Stomach (tissue), 4 donors: Measurements from ENCODE around the gene MCOLN1.

Source experiments
- POLR2AphosphoS5 ChIP-seq, 3 donors: sonication (generic); formaldehyde crosslinking; IDR thresholded peaks; one replicate each; pipeline ENCODE4 v1.6.1; 2016; ENCODE audit warnings: antibody characterized with exemption in 3 of 3
- TF ChIP-seq, protein P1 (sequence below), 7 experiments: fragments of 450-650 bp in 4 of 7; fragments of 200-600 bp in 3 of 7; sonication (generic) in 3 of 7; IDR thresholded peaks; one replicate each; pipeline ENCODE4 v1.5.1; 2016 to 2019; ENCODE audit warnings: antibody characterized with exemption in 7 of 7, control low read depth in 2 of 7, mild to moderate bottlenecking in 1 of 7

DNA sequence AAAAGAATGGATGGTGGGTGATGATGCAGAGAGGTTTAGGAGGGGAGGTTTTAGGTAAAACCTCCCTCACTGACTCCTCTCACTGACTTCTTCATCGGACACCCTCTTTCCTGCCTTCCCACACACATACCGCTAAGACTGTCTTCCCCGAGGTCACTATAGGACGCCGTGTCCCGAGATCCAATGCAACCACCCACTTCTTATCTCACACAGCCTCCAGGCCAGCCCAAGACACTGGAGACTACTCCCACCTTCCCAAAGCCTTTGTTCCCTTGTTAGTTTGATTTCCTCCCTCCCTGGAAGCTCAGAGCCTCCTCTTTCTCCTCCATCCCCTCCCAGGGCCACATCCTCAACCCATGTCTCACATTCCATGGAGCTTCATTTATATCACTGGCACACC lies 56.8 kb downstream of the MCOLN1 start:
- TF ChIP-seq, protein P1, sequence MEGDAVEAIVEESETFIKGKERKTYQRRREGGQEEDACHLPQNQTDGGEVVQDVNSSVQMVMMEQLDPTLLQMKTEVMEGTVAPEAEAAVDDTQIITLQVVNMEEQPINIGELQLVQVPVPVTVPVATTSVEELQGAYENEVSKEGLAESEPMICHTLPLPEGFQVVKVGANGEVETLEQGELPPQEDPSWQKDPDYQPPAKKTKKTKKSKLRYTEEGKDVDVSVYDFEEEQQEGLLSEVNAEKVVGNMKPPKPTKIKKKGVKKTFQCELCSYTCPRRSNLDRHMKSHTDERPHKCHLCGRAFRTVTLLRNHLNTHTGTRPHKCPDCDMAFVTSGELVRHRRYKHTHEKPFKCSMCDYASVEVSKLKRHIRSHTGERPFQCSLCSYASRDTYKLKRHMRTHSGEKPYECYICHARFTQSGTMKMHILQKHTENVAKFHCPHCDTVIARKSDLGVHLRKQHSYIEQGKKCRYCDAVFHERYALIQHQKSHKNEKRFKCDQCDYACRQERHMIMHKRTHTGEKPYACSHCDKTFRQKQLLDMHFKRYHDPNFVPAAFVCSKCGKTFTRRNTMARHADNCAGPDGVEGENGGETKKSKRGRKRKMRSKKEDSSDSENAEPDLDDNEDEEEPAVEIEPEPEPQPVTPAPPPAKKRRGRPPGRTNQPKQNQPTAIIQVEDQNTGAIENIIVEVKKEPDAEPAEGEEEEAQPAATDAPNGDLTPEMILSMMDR (IDR thresholded peaks at IDR 0.05): no peak
- TF ChIP-seq POLR2AphosphoS5 (IDR thresholded peaks at IDR 0.05): no peak
